Measurements from ENCODE around the gene CKS2. TPM values are rescaled to one million over a fixed set of nuclear protein-coding genes. Genes with fewer than 3 reads are reported as not detected.
"Not testable (repeated sequence)": the region's sequence is repeated elsewhere in the genome, so short reads cannot be mapped to it uniquely, and the experiment has no call there.

Gene CKS2
- total RNA-seq, result 100 to 1,000 TPM; 202 to 384 TPM

- DNase-seq (ENCODE audit: low spot score in 2 of 2) (peak; percentile 99 to 100), ATAC-seq (peak; percentile 91 to 93)
- H3K9me3 Mint-ChIP-seq, result no peaks in the 10 kb centered on the region
- peak within 1 kb of the TSS; percentile 99 for H3K27ac Mint-ChIP-seq
- peaks cover 21 to 40% of the 10 kb centered on the region in 2 donors for H3K36me3 Mint-ChIP-seq
Measured at GRCh38 chr9:89310475-89311345, at the start of gene CKS2. CKS2 (plus strand) TSS chr9:89311195; CDS start chr9:89311293, 98 bp downstream.

- peaks cover 26 to 43% of the 10 kb centered on the region in 2 donors for H3K36me3 Mint-ChIP-seq
- peaks cover 23 to 40% of the 10 kb centered on the region in 2 donors for H3K9me3 Mint-ChIP-seq
- H3K27ac Mint-ChIP-seq, result no peak overlapping the region
- no peak for ATAC-seq
- DNase-seq (ENCODE audit: low spot score in 2 of 2), result no peak
Measured at GRCh38 chr9:89273528-89274279, 37.3 kb upstream of the CKS2 start.

DNA sequence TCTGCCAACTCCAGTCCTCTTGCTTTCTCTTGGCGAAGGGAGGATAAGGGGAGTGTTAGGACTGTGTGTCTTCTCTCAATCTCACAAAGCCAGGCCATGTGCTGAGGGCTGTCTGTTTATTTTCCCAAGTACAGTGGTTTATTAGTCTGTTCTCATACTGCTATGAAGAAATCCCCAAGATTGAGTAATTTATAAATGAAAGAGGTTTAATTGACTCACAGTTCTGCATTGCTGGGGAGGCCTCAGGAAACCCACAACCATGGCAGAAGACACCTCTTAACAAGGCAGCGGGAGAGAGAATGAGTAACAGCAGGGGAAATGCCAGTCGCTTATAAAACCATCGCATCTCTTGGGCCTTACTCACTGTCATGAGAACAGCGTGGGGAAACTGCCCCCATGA is 36.2 kb upstream of the CKS2 start:
- H3K27ac Mint-ChIP-seq, result no peak overlapping the region
- DNase-seq (ENCODE audit: low spot score in 2 of 2), result no peak
- peaks cover 26 to 43% of the 10 kb centered on the region in 2 donors for H3K36me3 Mint-ChIP-seq
- ATAC-seq, result peak; percentile 74 to 94
- H3K9me3 Mint-ChIP-seq, result peaks cover 23 to 40% of the 10 kb centered on the region in 2 donors

GRCh38 chr9:89276040-89276439 is 35.0 kb upstream of the CKS2 start:
- not testable (repeated sequence) for DNase-seq (ENCODE audit: low spot score in 2 of 2)
- peaks cover 26 to 42% of the 10 kb centered on the region in 2 donors for H3K36me3 Mint-ChIP-seq

GRCh38 chr9:89277043-89277442 is 34.0 kb upstream of the CKS2 start:
- no peak for ATAC-seq
- Mint-ChIP-seq H3K36me3 (peaks cover 19 to 36% of the 10 kb centered on the region in 2 donors), H3K27ac (no peak overlapping the region), H3K9me3 (peaks cover 23 to 35% of the 10 kb centered on the region in 2 donors)
- no peak for DNase-seq (ENCODE audit: low spot score in 2 of 2)

More at GRCh38 chr9:89276040-89276439, 35.0 kb upstream of the CKS2 start:
- ATAC-seq, H3K27ac Mint-ChIP-seq: not testable (repeated sequence)
- peaks cover 23 to 40% of the 10 kb centered on the region in 2 donors for H3K9me3 Mint-ChIP-seq

- H3K9me3 Mint-ChIP-seq, result peaks cover 23 to 34% of the 10 kb centered on the region in 2 donors
- no peak for DNase-seq (ENCODE audit: low spot score in 2 of 2)
- peak; percentile 45 to 56 for ATAC-seq
- H3K27ac Mint-ChIP-seq, result no peak overlapping the region
- H3K36me3 Mint-ChIP-seq, result peaks cover 19 to 36% of the 10 kb centered on the region in 2 donors
Measured at GRCh38 chr9:89277454-89277853, 33.5 kb upstream of the CKS2 start.

DNA sequence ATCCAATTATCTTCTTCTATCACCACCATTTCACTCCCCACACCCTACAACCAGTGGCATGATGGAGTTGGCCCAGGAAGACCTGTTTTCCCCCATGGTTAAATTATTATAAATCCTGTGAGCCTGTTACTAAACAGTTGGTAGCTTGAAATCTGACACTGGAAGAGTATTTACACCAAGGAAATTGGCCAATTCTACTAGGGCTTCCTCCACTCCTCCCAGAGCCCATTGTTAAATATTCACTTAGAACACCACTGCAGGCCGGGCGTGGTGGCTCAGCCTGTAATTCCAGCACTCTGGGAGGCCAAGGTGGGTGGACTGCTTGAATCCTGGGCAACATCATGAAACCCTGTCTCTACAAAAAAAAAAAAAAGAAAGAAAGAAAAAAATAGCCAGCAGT is 32.4 kb upstream of the CKS2 start:
- no peak for ATAC-seq
- peaks cover 19 to 26% of the 10 kb centered on the region in 2 donors for H3K36me3 Mint-ChIP-seq
- peaks cover 16 to 23% of the 10 kb centered on the region in 2 donors for H3K9me3 Mint-ChIP-seq
- no peak for DNase-seq (ENCODE audit: low spot score in 2 of 2)
- no peak overlapping the region for H3K27ac Mint-ChIP-seq

DNA sequence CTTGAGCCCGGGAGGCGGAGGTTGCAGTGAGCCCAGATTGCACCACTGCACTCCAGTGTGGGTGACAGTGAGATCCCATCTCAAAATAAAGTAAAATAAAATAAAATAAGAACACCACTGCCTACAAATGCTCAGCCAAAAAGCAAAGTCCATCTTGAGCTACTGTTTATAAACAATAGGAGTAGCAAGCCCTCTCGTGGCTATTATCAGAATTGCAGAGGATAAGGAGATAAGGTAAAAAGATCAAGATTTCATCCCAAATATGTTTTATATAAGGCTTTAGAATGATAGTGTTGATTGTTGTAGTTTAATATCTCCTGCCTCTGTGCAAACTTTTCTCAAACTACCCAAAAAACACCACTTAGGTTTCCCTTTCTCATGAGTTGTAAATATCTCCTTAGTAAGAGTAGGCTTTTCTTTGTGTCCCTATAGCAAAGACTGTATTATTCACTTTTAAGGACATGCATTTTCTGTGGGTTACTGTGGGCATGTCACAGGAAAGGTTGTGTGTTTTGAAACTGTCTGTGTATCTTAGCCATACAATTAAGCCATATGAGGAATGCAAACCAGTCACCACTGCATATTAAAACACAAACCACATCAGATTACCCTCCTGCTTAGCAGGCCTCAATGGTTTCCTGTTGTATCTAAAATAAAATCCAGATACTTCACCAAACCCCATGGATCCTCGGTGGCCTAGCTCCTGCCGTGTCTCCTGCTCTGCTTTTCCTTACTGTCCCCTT is 31.8 kb upstream of the CKS2 start:
- DNase-seq (ENCODE audit: low spot score in 2 of 2), result peak in 1 of 2 donors; percentile 36
- ATAC-seq, result peak; percentile 24 to 25
- Mint-ChIP-seq H3K36me3 (peaks cover 13 to 20% of the 10 kb centered on the region in 2 donors), H3K27ac (no peak overlapping the region), H3K9me3 (peaks cover 10 to 17% of the 10 kb centered on the region in 2 donors)

- ATAC-seq (no peak), DNase-seq (ENCODE audit: low spot score in 2 of 2) (no peak)
- Mint-ChIP-seq H3K36me3 (peaks cover 0 to 6% of the 10 kb centered on the region in 2 donors), H3K27ac (no peak overlapping the region), H3K9me3 (peaks cover 0 to 5% of the 10 kb centered on the region in 2 donors)
Measured at GRCh38 chr9:89281106-89281505, 29.9 kb upstream of the CKS2 start.

GRCh38 chr9:89282248-89282968 is 28.6 kb upstream of the CKS2 start:
- not testable (repeated sequence) for ATAC-seq; H3K27ac Mint-ChIP-seq; H3K36me3 Mint-ChIP-seq; H3K9me3 Mint-ChIP-seq; DNase-seq (ENCODE audit: low spot score in 2 of 2)

GRCh38 chr9:89284076-89284475 is 26.9 kb upstream of the CKS2 start:
- Mint-ChIP-seq H3K36me3 (no peaks in the 10 kb centered on the region), H3K27ac (no peak overlapping the region), H3K9me3 (no peaks in the 10 kb centered on the region)
- DNase-seq (ENCODE audit: low spot score in 2 of 2) (no peak), ATAC-seq (no peak)

DNA sequence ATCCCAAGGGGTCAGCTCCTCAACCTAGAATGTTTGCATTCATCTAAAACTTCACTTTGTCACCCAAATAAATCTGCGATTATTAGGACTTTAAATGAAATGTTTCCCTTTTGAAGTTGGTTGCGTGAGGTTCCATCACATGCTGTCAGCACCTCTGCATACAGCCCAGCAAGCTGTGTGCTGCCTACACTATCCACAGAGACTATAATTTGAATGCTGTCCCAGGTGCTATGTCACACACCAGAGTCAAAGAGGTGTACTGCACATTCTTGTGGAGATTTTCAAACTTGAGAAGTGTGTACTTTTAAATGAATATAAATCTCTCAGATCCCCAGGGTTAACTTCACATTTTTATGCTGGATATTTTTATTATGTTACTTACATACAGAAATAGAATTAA is 19.3 kb upstream of the CKS2 start:
- no peak for ATAC-seq
- Mint-ChIP-seq H3K27ac (no peak overlapping the region), H3K9me3 (no peaks in the 10 kb centered on the region), H3K36me3 (no peaks in the 10 kb centered on the region)
- no peak for DNase-seq (ENCODE audit: low spot score in 2 of 2)

GRCh38 chr9:89293014-89293413 is 18.0 kb upstream of the CKS2 start:
- DNase-seq (ENCODE audit: low spot score in 2 of 2) (no peak), ATAC-seq (no peak)
- Mint-ChIP-seq H3K36me3 (no peaks in the 10 kb centered on the region), H3K9me3 (no peaks in the 10 kb centered on the region), H3K27ac (no peak overlapping the region)

GRCh38 chr9:89295400-89295799 is 15.6 kb upstream of the CKS2 start:
- Mint-ChIP-seq H3K36me3 (no peaks in the 10 kb centered on the region), H3K27ac (no peak overlapping the region), H3K9me3 (no peaks in the 10 kb centered on the region)
- DNase-seq (ENCODE audit: low spot score in 2 of 2) (no peak), ATAC-seq (no peak)

GRCh38 chr9:89301996-89302395 is 9.0 kb upstream of the CKS2 start:
- H3K27ac Mint-ChIP-seq; DNase-seq (ENCODE audit: low spot score in 2 of 2); H3K36me3 Mint-ChIP-seq; ATAC-seq; H3K9me3 Mint-ChIP-seq: not testable (repeated sequence)
